Ureter (tissue), 1 donor: ENCODE results near the gene ZBTB46. TPM values are rescaled to one million over a fixed set of nuclear protein-coding genes. Genes with fewer than 3 reads are reported as not detected.
A peak's percentile ranks its signal among the peaks of the same experiment; 100 is the strongest.

Experiments used
- DNase-seq: peaks from one replicate; pipeline ENCODE4 v3.0.0-alpha.2; 2020; ENCODE audit warnings: low spot score
- total RNA-seq: library from RNA; stranded (reverse); gene quantifications from one replicate; pipeline ENCODE4 v1.2.4, GENCODE V29; 2023
- donor health status: DM: yes; HTN: yes; CAD: no.

ZBTB46 gene
- total RNA-seq, 1 donor from 2014 or later = 10.2 TPM

DNA sequence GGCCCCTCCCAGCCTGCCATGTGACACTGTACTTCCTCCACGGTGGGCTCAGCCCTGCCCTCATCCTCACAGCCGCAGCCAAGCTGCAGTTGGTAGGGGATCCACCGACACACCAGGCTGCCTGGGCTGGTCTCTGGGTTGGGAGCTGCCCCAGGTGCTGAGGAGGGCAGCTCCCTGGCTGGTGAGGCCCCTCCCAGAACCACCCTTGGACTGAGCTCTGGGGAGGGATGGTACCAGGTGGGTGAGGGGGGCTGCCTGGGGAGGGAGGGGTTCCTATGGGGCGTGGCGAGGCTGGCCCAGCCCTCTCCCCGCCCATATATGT, 134.8 kb downstream of the ZBTB46 start:
- peak; percentile 45 for DNase-seq

DNA sequence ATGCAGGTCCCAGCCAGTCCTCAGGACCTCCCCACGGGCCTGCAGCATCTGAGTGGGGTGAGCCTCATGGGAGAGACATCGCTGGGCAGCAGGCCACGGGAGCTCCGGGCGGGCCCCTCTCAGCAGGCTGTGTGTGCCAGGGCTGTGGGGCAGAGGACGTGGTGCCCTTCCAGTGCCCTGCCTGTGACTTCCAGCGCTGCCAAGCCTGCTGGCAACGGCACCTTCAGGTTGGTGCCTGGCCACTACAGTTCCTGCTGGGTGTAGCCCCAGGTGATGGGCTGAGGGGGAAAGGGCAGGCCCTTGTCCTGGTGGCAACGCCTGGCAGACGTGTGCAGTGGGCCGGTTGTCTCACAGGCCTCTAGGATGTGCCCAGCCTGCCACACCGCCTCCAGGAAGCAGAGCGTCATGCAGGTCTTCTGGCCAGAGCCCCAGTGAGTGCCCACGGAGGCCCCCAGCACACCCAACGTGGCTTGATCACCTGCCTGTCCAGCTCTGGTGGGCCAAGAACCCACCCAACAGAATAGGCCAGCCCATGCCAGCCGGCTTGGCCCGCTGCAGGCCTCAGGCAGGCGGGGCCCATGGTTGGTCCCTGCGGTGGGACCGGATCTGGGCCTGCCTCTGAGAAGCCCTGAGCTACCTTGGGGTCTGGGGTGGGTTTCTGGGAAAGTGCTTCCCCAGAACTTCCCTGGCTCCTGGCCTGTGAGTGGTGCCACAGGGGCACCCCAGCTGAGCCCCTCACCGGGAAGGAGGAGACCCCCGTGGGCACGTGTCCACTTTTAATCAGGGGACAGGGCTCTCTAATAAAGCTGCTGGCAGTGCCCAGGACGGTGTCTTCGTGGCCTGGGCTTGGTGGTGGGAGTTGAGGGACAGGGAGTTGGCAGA, 135.4 kb downstream of the ZBTB46 start:
- DNase-seq = no peak

DNA sequence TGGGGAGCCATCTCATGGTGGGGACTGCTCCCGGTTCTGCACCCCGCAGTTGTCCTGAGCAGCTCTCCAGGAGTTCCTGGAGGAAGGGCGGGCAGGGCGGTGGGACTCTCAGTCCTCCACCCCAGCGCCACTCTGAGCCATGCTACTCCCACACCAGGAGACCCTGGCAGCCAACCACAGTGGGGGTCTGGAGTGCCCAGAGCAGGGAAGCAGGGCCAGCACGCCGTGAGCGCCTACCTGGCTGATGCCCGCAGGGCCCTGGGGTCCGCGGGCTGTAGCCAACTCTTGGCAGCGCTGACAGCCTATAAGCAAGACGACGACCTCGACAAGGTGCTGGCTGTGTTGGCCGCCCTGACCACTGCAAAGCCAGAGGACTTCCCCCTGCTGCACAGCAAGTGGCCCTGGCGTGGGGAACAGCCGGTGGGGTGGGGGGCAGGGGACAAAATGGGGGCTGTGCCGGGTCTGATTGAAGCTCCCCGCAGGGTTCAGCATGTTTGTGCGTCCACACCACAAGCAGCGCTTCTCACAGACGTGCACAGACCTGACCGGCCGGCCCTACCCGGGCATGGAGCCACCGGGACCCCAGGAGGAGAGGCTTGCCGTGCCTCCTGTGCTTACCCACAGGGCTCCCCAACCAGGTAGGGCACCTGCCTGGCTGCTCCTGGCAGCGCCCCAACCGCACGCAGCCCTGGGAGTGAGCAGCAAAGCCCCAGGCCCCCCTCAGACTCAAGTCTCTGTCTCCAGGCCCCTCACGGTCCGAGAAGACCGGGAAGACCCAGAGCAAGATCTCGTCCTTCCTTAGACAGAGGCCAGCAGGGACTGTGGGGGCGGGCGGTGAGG, 136.3 kb downstream of the ZBTB46 start:
- no peak for DNase-seq

DNA sequence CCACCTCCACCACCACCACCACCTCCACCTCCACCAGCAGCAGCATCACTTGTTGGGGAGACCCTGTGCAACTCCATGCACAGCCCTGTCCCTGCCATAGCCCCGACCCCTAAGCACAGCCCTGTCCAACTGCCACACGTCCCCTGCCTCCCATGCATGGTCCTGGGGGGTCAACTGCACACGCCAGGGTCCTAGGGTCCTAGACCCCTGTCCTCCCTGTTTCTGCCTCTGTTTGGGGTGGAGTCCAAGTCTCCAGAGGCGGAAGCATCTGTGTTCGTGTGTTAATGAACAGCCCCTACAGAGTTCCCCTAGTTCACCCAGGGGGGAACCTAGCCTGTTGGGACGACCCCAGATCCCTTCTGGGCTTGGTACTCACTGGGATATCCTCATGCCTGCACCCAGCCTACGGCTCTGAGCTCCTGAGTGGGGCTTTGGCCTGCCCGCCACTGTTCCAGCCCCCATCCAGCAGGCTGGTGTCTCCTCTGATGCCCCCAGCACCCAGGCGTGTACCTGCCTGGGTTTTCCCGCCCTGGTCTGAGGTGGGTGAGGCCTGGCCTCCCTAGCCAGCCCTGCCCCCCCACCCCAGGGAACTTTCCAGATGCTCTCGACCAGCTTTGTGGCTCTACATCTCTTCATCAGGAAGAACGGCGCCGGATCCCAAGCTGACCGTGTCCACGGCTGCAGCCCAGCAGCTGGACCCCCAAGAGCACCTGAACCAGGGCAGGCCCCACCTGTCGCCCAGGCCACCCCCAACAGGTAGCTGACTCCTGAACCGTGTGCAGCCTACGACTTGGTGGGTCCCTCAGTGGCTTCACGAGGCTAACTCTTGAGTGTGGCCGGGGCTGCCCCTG, 137.1 kb downstream of the ZBTB46 start:
- DNase-seq = no peak

Other genes with a start within 250 kb of the ZBTB46 start
- gene GMEB2, start 204.2 kb downstream of the ZBTB46 start, total RNA-seq = 13.3 TPM
- 16.5 TPM for gene STMN3, start 177.8 kb downstream of the ZBTB46 start, total RNA-seq
- gene RTEL1, start 173.0 kb downstream of the ZBTB46 start, total RNA-seq = 45.9 TPM
- 19.8 TPM for gene TNFRSF6B, start 134.6 kb downstream of the ZBTB46 start, total RNA-seq
- 69.8 TPM for gene ARFRP1, start 123.3 kb downstream of the ZBTB46 start, total RNA-seq
- gene ZGPAT, start 123.2 kb downstream of the ZBTB46 start, total RNA-seq = 29.4 TPM
- 7.3 TPM for gene LIME1, start 94.6 kb downstream of the ZBTB46 start, total RNA-seq
- gene SLC2A4RG, start 91.5 kb downstream of the ZBTB46 start, total RNA-seq = 93.6 TPM
- not detected for gene ABHD16B, start 30.2 kb upstream of the ZBTB46 start, total RNA-seq
- gene TPD52L2, start 34.0 kb upstream of the ZBTB46 start, total RNA-seq = 85.4 TPM
- 52.4 TPM for gene DNAJC5, start 63.9 kb upstream of the ZBTB46 start, total RNA-seq
- 47.6 TPM for gene UCKL1, start 125.2 kb upstream of the ZBTB46 start, total RNA-seq
- 31.2 TPM for gene ZNF512B, start 138.7 kb upstream of the ZBTB46 start, total RNA-seq
- gene SAMD10, start 148.4 kb upstream of the ZBTB46 start, total RNA-seq = 17.4 TPM
- 75.0 TPM for gene PRPF6, start 149.9 kb upstream of the ZBTB46 start, total RNA-seq
- 1.9 TPM for gene C20orf204, start 204.9 kb upstream of the ZBTB46 start, total RNA-seq
- gene SOX18, start 218.4 kb upstream of the ZBTB46 start, total RNA-seq = 28.1 TPM
- 43.6 TPM for gene TCEA2, start 231.9 kb upstream of the ZBTB46 start, total RNA-seq
- gene RGS19, start 248.3 kb upstream of the ZBTB46 start, total RNA-seq = 10.3 TPM
- 0.42 TPM for gene OPRL1, start 248.8 kb upstream of the ZBTB46 start, total RNA-seq